SK-N-SH treated with all-trans-retinoic acid at 6 μM for 48 hours (cell line): Measurements from ENCODE around the gene PLAU.
A peak's percentile ranks its signal among the peaks of the same experiment; 100 is the strongest.

Experiments used
- ATAC-seq: fragments of 200-7000 bp; cut with Tn5 transposase; 3 replicates; pipeline ENCODE4 v1.9.1; 2020; ENCODE audit warnings: mild to moderate bottlenecking, moderate library complexity
- ARNTL ChIP-seq: fragments of 450-650 bp; formaldehyde crosslinking; IDR thresholded peaks from 2 replicates; pipeline ENCODE4 v1.5.0; 2020; ENCODE audit warnings: low read depth, mild to moderate bottlenecking, moderate library complexity, borderline replicate concordance
- BACH2 ChIP-seq: fragments of 250-450 bp; sonication (Bioruptor Pico); IDR thresholded peaks from 2 replicates; pipeline ENCODE4 v1.9.0; 2021; ENCODE audit warnings: mild to moderate bottlenecking, borderline replicate concordance
- CREB5 ChIP-seq: fragments of 250-450 bp; sonication (Bioruptor Pico); IDR thresholded peaks from 2 replicates; pipeline ENCODE4 v1.5.1; 2020; ENCODE audit warnings: low read depth, mild to moderate bottlenecking, moderate library complexity
- CSDC2 ChIP-seq: fragments of 250-450 bp; sonication (Bioruptor Pico); IDR thresholded peaks from 2 replicates; pipeline ENCODE4 v1.5.0; 2020; ENCODE audit warnings: mild to moderate bottlenecking, moderate library complexity
- CSRNP3 ChIP-seq: fragments of 250-450 bp; sonication (Bioruptor Pico); IDR thresholded peaks from 2 replicates; pipeline ENCODE4 v1.5.1; 2021; ENCODE audit warnings: mild to moderate bottlenecking, moderate library complexity
- ESRRG ChIP-seq: fragments of 250-450 bp; sonication (Bioruptor Pico); IDR thresholded peaks from 2 replicates; pipeline ENCODE4 v1.6.1; 2021; ENCODE audit warnings: mild to moderate bottlenecking
- GLIS3 ChIP-seq: fragments of 250-450 bp; sonication (Bioruptor Pico); IDR thresholded peaks from 2 replicates; pipeline ENCODE4 v1.5.0; 2020; ENCODE audit warnings: mild to moderate bottlenecking, moderate library complexity
- ISL1 ChIP-seq: fragments of 250-450 bp; sonication (Bioruptor Pico); IDR thresholded peaks from 2 replicates; pipeline ENCODE4 v2.1.2; 2022; ENCODE audit warnings: mild to moderate bottlenecking, moderate library complexity
- OSR1 ChIP-seq: fragments of 250-450 bp; sonication (Bioruptor Pico); IDR thresholded peaks from 2 replicates; pipeline ENCODE4 v1.8.0; 2022; ENCODE audit warnings: moderate library complexity, mild to moderate bottlenecking, inconsistent platforms
- POU6F1 ChIP-seq: fragments of 250-450 bp; sonication (Bioruptor Pico); IDR thresholded peaks from 2 replicates; pipeline ENCODE4 v1.8.0; 2021; ENCODE audit warnings: low read depth, mild to moderate bottlenecking, moderate library complexity, borderline replicate concordance
- PPARA ChIP-seq: fragments of 250-450 bp; sonication (Bioruptor Pico); IDR thresholded peaks from 2 replicates; pipeline ENCODE4 v1.5.0; 2020; ENCODE audit warnings: mild to moderate bottlenecking, borderline replicate concordance
- RARB ChIP-seq: fragments of 250-450 bp; sonication (Bioruptor Pico); IDR thresholded peaks from 2 replicates; pipeline ENCODE4 v1.8.0; 2021; ENCODE audit warnings: mild to moderate bottlenecking, moderate library complexity
- SNAI2 ChIP-seq: fragments of 250-450 bp; sonication (Bioruptor Pico); IDR thresholded peaks from 2 replicates; pipeline ENCODE4 v1.5.0; 2020; ENCODE audit warnings: mild to moderate bottlenecking, moderate library complexity
- TOX ChIP-seq: fragments of 250-450 bp; sonication (Bioruptor Pico); IDR thresholded peaks from 2 replicates; pipeline ENCODE4 v1.8.0; 2021; ENCODE audit warnings: mild to moderate bottlenecking, moderate library complexity, borderline replicate concordance
- TSHZ2 ChIP-seq: fragments of 250-450 bp; sonication (Bioruptor Pico); IDR thresholded peaks from 2 replicates; pipeline ENCODE4 v1.5.0; 2020; ENCODE audit warnings: mild to moderate bottlenecking, moderate library complexity
- ZC3H10 ChIP-seq: fragments of 250-450 bp; sonication (Bioruptor Pico); IDR thresholded peaks from 2 replicates; pipeline ENCODE4 v1.5.1; 2021; ENCODE audit warnings: mild to moderate bottlenecking, moderate library complexity
- ZFP3 ChIP-seq: fragments of 250-450 bp; sonication (Bioruptor Pico); IDR thresholded peaks from 2 replicates; pipeline ENCODE4 v1.5.0; 2020; ENCODE audit warnings: mild to moderate bottlenecking, moderate library complexity
- ZFP30 ChIP-seq: fragments of 450-650 bp; formaldehyde crosslinking; IDR thresholded peaks from 2 replicates; pipeline ENCODE4 v1.5.0; 2022; ENCODE audit warnings: mild to moderate bottlenecking, moderate library complexity
- ZNF565 ChIP-seq: fragments of 450-650 bp; formaldehyde crosslinking; conservative IDR thresholded peaks from 2 replicates; pipeline ENCODE4 v1.5.0; 2020; ENCODE audit warnings: low read depth, mild to moderate bottlenecking, moderate library complexity
- ZNF70 ChIP-seq: fragments of 450-650 bp; formaldehyde crosslinking; IDR thresholded peaks from 2 replicates; pipeline ENCODE4 v1.5.0; 2020; ENCODE audit warnings: mild to moderate bottlenecking, moderate library complexity

Gene PLAU

GRCh38 chr10:73910764-73911552 is at the start of gene PLAU:
TSS of gene PLAU (plus strand) at chr10:73911132. CDS start at chr10:73911556, 424 bp downstream.
- peak; percentile 50 for ATAC-seq

GRCh38 chr10:73862011-73862410 is 48.9 kb upstream of the PLAU start:
- ATAC-seq: no peak
- TF ChIP-seq OSR1 (CRISPR knock-in tag) (no peak), TOX (no peak), CSDC2 (no peak), POU6F1 (CRISPR knock-in tag) (no peak), CREB5 (CRISPR knock-in tag) (no peak), ZFP30 (CRISPR knock-in tag) (no peak), ARNTL (no peak), ZNF70 (CRISPR knock-in tag) (no peak), ZNF565 (CRISPR knock-in tag) (no peak), ZC3H10 (CRISPR knock-in tag) (no peak), BACH2 (CRISPR knock-in tag) (no peak), ZFP3 (no peak), SNAI2 (CRISPR knock-in tag) (no peak), RARB (CRISPR knock-in tag) (no peak), TSHZ2 (CRISPR knock-in tag) (no peak)

More at GRCh38 chr10:73910764-73911552, at the start of gene PLAU:
- TF ChIP-seq SNAI2 (CRISPR knock-in tag): no peak
- TF ChIP-seq ISL1 (CRISPR knock-in tag): no peak
- TF ChIP-seq ARNTL: no peak
- no peak for TF ChIP-seq CSRNP3 (CRISPR knock-in tag)
- no peak for TF ChIP-seq PPARA (CRISPR knock-in tag)
- no peak for TF ChIP-seq TOX
- no peak for TF ChIP-seq TSHZ2 (CRISPR knock-in tag)
- no peak for TF ChIP-seq ZNF70 (CRISPR knock-in tag)
- TF ChIP-seq BACH2 (CRISPR knock-in tag): no peak
- no peak for TF ChIP-seq ESRRG (CRISPR knock-in tag)
- no peak for TF ChIP-seq ZNF565 (CRISPR knock-in tag)
- TF ChIP-seq POU6F1 (CRISPR knock-in tag): no peak
- no peak for TF ChIP-seq GLIS3 (CRISPR knock-in tag)
- TF ChIP-seq, all 23 proteins: peak for 0
